SW480 (cell line): ENCODE measurements around the gene VIL1.
A peak's percentile ranks its signal among the peaks of the same experiment; 100 is the strongest.

Experiments
- DNase-seq: peaks from one replicate; pipeline ENCODE4 v3.0.0-alpha.2; 2016; ENCODE audit warnings: low spot score

VIL1 gene

DNA sequence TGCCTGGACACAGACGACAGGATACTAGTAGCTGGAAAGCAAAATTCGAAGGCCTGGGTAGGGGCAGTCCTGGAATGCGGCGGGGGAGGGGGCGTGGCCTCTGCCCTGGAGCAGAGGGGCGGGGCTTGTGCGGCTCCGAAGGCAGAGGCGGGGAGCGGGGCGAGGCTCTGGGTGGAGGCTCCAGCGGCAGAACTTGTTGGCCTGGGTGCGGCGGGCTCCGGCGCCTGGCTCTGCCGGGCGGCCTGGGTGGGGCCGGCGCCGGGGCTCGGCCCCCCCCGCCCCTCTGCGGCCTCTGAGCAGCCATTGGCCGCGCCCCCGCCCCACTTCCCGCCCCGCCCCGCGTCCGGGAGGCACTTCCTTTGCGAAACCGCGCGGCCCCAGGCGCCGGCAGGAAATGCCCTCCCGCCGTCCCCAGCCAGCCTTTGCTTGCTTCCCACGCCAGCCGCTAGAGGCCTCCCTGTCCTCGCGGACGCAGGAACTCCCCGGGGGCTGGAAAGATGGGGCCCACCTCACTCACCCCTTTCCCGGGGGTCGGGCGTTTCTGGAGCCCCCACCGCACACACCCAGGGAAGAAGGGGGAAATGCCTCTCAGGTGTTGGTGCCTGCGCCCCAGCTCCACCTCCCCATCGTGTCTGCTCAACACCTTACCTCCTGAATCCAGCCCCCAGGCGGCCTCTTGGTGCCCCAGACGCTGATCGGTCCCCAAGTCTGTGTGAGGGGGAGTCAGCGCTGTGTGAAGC lies 12.5 kb upstream of the VIL1 start:
- DNase-seq, result peak; percentile 95

DNA sequence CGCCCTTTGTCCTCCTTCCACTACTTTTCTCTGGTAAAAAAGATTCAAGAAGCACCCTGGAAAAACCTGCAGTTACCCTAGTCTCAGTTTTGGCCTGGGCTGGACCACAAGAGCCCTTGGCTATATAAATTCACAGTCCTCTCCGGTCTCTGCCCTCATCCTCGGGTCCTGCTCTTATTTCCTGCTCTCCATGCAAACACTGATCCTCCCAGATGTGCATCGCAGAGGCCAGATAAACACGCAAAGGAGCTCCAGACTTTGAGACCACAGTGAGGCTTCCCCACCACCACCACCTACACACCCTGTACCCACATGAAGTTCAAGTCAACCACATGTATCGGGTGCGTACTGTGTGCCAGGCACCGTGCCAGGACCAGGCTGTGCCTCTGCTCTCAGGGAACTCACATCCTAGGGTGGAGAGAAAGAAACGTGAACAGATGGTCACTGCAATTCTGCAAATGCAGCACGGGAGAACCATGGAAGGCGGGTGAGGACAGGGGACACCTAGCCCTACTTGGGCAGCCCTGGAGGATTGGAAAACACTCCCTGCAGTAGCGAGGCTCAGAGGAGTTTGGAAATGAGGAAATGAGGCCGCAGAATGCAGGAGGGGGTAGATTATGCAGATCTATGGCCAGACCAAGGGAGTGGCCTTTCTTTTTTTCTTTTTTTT lies 11.8 kb upstream of the VIL1 start:
- DNase-seq, result peak; percentile 69

DNA sequence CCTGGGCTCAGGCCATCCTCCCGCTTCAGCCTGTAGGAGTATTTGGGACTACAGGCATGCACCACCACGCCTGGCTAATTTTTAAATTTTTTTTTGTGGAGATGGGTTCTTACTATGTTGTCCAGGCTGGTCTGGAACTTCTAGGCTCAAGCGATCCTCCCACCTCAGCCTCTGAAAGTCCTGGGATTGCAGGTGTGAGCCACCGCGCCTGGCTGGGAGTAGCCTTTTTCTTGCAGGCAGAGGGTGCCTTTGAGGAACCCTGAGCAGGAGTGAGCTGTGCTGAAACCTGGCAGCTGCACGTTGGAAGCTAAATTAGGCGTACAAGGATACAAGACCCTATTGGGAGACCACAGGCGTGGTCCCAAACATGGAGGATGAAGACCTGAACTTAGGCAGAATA lies 11.2 kb upstream of the VIL1 start:
- no peak for DNase-seq

DNA sequence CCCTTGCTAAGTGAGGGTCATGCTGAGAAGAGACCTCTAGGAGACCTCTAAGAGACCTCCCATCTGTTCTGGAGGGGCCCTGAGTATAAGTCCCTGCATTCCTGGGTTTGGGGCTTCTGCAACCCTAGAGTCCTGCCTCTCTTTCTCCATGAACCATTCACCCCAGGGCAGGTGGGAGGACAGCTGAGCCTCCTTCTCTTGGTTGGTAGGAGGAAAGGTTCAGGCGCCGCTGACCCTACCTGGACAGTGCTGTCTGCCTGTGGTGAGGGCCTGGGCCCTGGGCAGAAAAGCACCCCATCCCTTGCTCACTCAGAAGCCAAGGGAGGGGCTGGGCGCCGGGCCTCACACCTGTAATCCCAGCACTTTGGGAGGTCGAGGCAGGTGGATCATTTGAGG lies 604 bp upstream of the VIL1 start:
- no peak for DNase-seq

- DNase-seq, result no peak
Observed at GRCh38 chr2:218419630-218420216, 800 bp downstream of the VIL1 start.

DNA sequence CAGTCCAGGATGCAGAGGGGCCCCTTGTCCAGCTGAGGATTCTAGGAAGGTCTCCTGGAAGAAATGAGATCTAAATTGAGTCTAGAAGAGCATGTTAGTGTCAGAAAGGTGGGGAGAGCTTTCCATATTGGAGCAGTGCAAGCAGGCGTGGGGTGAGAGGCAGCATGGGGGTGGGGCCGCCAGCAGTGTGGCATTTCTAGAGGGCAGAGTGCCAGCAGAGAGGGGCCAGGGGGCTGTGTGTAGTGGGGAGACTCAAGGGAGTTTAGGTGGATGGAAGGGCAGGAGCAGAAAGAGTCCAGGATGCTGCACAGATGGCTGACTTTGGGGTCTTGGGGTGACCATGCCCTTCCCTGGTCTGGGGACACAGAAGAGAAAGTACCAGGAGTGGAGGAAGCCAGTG lies 2.1 kb downstream of the VIL1 start:
- DNase-seq, result no peak

DNA sequence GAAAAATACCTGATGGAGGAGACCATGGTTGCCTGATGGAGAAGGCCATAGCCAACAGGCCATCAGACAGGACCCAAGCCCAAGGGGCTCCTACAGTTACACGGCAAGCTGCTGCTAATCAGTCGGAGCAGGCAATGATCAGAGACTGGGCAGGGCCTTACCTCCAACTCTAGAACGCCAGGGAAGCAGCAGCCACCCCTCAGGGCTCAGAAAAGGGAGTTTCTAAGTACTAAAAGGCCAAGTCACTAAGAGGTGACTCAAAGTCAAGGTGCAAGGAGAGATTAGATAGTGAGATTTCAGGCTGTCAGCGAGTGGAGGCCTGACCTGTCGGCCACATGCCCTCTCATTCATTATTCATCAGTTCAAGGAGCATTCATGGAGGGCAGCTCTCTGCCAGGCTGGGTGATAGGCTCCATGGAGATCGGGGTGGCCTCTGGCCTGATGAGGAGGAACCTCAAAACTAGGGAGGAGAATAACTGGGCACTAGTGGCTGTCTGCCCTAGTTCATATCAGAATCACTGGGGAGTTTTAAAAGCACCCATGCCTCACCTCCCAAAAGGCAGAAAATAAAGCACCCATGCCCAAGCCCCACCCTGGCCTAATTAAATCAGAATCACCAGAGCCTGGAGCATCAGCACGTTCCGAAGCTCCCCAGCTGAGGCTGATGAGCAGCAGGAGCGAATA lies 3.6 kb downstream of the VIL1 start:
- no peak for DNase-seq

DNA sequence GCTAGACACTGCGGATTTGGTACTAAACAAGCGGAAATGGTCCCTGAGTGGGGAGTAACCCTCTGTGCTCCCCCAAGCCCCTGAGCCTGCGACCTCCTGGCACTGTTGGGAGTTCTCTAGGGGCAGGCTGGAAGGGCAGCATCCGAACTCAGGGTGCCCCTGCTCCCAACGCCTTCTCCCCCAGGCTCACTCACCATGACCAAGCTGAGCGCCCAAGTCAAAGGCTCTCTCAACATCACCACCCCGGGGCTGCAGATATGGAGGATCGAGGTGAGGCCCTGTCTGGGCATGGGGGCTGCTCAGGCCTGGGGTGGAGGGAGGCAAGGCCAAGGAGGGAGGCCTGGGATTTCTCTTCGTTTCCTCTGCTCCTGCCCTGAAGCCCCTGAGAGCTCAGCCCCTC lies 4.7 kb downstream of the VIL1 start:
- DNase-seq, result no peak

DNA sequence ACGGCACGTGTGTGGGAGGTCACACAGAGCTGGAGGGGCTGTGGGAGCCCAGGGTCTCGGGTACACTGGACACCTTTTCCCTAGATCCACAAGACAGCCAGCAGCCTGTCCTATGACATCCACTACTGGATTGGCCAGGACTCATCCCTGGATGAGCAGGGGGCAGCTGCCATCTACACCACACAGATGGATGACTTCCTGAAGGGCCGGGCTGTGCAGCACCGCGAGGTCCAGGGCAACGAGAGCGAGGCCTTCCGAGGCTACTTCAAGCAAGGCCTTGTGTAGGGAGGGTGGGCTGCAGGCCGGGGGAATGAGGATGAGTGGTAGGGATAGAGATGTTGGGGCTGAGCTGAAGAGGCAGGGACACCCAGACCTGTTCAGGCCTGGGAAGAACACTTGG lies 6.6 kb downstream of the VIL1 start:
- no peak for DNase-seq

- DNase-seq, result no peak
Observed at GRCh38 chr2:218427741-218428140, 8.8 kb downstream of the VIL1 start.

GRCh38 chr2:218428846-218429558 lies 10.1 kb downstream of the VIL1 start:
- no peak for DNase-seq

DNA sequence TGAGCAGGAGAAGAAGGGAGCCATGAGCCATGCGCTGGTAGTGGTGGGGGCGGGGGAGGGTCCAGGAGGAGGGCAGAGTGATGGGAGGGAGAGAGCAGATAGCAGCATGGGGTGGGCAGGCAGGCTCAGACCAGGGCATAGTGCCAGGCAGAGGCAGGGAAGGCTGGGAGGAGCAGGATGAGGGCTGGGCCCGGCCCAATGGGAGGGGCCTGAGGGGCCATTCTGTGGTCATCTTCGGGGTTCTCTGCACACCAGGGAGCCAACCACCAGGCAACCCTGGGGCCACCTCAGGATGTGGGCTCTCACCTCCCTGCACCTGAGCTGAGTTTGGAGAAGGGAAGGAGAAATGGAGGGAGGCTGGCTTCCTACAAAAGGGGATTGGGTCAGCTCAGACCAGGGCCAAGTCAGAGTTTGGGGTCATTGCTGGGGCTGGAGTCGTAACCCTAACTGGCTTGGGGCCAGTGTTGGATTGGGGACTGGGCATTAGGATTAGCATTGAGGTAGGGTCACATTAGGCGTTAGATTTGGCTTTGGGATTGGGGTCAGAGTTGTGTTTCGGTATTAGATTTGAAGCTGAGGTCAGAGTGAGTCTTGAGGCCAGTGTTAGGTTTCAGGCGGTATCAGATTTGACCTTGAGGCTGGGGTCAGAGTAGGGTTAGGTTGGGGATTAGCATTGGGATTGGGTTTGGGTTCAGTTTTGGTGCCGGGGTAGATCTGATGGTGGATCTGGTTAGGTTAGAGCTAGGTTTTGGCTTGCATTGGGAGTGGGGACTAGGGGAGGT lies 11.2 kb downstream of the VIL1 start:
- no peak for DNase-seq

DNA sequence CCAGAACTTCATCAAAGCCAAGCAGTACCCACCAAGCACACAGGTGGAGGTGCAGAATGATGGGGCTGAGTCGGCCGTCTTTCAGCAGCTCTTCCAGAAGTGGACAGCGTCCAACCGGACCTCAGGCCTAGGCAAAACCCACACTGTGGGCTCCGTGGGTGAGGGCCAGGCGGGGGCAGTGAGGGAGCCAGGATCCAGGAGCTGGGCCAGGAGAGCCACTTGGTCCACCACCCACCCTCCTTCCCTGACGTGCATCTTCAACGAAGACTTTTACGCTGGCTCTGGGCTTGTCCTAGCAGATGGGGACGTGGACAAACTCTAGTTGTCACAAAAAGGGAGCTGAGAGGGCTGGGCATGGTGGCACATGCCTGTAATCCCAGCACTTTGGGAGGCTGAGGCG lies 11.8 kb downstream of the VIL1 start:
- no peak for DNase-seq

- no peak for DNase-seq
Observed at GRCh38 chr2:218431878-218432277, 13.0 kb downstream of the VIL1 start.

DNA sequence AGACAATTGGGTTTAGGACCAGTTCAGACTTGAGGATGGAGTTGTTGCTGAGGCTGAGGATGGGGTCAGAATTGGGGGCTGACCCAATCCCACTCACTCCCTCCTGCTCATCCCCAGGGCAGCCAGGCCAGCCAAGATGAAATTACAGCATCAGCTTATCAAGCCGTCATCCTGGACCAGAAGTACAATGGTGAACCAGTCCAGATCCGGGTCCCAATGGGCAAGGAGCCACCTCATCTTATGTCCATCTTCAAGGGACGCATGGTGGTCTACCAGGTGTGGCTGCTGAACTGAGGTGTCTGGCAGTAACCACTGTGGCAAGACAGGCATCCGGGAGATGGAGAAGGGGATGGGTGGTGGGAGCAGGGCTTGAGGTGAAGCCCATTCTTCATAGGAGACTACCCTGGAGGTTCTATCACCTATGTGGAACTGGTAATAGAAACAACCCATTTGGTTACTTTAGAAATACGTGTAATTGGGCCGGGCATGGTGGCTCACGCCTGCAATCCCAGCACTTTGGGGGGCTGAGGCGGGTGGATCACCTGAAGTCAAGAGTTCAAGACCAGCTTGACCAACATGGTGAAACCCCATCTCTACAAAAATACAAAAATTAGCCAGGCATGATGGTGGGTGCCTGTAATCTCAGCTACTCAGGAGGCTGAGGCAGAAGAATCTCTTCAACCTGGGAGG lies 13.9 kb downstream of the VIL1 start:
- DNase-seq, result no peak

GRCh38 chr2:218434456-218434855 lies 15.5 kb downstream of the VIL1 start:
- no peak for DNase-seq

DNA sequence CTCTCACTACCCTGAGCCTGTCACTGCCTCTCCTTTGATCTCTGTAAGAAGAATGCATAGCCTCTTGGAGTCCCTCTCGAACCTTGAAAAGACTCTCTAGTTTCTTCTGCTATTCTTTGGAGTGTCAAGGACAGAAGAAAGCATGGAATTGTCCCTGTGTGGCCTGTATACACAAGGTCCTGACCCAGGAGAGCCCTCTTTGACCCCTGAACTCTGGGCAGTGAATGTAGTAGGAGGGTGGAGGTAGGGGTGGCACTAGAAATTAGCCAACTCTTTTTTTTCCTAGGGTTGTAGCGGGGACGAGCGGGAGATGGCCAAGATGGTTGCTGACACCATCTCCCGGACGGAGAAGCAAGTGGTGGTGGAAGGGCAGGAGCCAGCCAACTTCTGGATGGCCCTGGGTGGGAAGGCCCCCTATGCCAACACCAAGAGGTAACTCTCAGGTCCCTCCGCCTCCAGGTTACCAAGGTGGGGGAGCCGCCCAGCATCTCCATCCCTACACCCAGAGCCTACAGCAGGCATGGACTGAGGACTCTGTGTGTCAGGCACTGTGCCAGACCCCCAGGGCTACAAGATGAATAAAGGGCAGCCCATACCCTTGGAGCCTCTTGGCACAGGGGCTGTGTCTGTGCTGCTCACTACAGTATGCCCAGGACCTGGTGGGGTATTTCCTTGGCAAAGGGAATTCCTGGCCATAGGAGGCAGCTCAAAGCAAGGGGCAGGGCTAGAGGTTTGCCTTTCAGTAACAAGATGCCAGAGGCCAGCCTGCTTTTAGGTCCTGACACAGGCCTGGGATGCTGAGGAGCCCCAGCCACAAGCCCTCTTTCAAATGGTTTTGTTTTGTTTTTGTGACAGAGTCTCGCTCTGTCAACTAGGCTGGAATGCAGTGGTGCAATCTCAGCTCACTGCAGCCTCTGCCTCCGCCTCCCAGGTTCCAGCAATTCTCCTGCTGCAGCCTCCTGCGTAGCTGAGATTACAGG lies 16.4 kb downstream of the VIL1 start:
- no peak for DNase-seq

GRCh38 chr2:218436992-218437391 lies 18.1 kb downstream of the VIL1 start:
- DNase-seq, result no peak

DNA sequence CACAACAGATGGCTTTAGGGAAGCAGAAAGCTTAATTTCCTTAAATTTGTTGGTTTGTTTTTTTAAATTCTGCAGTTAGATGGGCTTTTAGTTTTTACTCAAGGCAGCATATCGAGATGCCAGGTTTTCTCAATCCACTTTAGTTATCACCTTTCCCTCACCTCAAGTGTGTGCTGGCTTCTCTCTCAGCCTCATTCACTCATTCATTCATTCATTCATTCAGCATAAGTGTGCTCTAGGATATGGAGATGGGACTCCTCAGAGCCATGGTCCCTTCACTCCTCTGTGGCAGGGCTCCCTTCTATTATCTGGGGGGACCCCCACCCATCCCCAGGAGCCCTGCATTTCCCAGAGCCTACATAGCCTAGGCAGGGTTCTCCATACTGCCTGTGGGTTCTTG lies 19.0 kb downstream of the VIL1 start:
- no peak for DNase-seq

DNA sequence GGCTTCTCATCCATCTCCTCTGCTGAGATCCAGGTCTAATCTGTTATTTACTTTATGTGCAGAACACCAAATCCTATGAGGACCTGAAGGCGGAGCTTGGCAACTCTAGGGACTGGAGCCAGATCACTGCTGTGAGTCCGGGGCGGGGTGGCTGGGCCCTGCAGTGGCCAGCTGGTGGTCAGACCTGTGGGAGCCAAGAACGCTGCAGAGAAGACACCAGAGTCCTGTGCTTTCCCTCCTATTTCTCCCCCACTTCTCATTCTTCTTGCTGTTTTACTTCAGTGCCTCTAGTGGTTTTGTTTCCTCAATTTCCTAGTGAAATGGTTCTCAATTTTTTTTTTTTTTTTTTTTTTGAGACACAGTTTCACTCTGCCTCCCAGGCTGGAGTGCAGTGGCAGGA lies 19.7 kb downstream of the VIL1 start:
- DNase-seq, result no peak
